GM18951 (cell line): ENCODE measurements around the gene SEPTIN11.

Source experiments
- POLR2A ChIP-seq: IDR thresholded peaks from 4 replicates; pipeline ENCODE4 v1.6.1; 2011; ENCODE audit warnings: mild to moderate bottlenecking; ENCODE audit not compliant: insufficient read length, insufficient read depth; ENCODE audit errors: extremely low read depth
- in situ Hi-C: fragments of 300-500 bp; cut with MboI; formaldehyde crosslinking; loops from one replicate; pipeline ENCODE4 v1.12.0; 2022; ENCODE audit warnings: low sequenced_read_pairs, mixed read lengths, inconsistent platforms; ENCODE audit not compliant: unreplicated experiment

The SEPTIN11 gene

GRCh38 chr4:76949276-76950051, at the start of gene SEPTIN11:
TSS of gene SEPTIN11 (plus strand) at chr4:76949752. CDS start at chr4:76949904, 152 bp downstream.
- in situ Hi-C loops: no loop called here
- peak; percentile 99 for TF ChIP-seq POLR2A

GRCh38 chr4:76902233-76902890, 47.2 kb upstream of the SEPTIN11 start:
- TF ChIP-seq POLR2A: no peak
- in situ Hi-C loops: no loop called here

GRCh38 chr4:76904646-76905190, 44.8 kb upstream of the SEPTIN11 start:
- no peak for TF ChIP-seq POLR2A
- in situ Hi-C loops: no loop called here

GRCh38 chr4:76905521-76905920, 44.0 kb upstream of the SEPTIN11 start:
- no peak for TF ChIP-seq POLR2A
- in situ Hi-C loops: no loop called here

GRCh38 chr4:76909711-76910110, 39.8 kb upstream of the SEPTIN11 start:
- in situ Hi-C loops: no loop called here
- no peak for TF ChIP-seq POLR2A

GRCh38 chr4:76920715-76921114, 28.8 kb upstream of the SEPTIN11 start:
- in situ Hi-C loops: no loop called here
- no peak for TF ChIP-seq POLR2A

- no peak for TF ChIP-seq POLR2A
- in situ Hi-C loops: no loop called here
Measured at GRCh38 chr4:76923619-76924357, 25.8 kb upstream of the SEPTIN11 start.

- in situ Hi-C loops: no loop called here
Measured at GRCh38 chr4:76926841-76927240, 22.7 kb upstream of the SEPTIN11 start.

GRCh38 chr4:76930685-76931084, 18.9 kb upstream of the SEPTIN11 start:
- TF ChIP-seq POLR2A: no peak
- in situ Hi-C loops: no loop called here

More at GRCh38 chr4:76926841-76927240, 22.7 kb upstream of the SEPTIN11 start:
- no peak for TF ChIP-seq POLR2A

GRCh38 chr4:76931087-76931486, 18.5 kb upstream of the SEPTIN11 start:
- no peak for TF ChIP-seq POLR2A
- in situ Hi-C loops: no loop called here

GRCh38 chr4:76931576-76932276, 17.8 kb upstream of the SEPTIN11 start:
- TF ChIP-seq POLR2A: no peak
- in situ Hi-C loops: no loop called here

- no peak for TF ChIP-seq POLR2A
Measured at GRCh38 chr4:76939184-76939583, 10.4 kb upstream of the SEPTIN11 start.

More at GRCh38 chr4:76939184-76939583, 10.4 kb upstream of the SEPTIN11 start:
- in situ Hi-C loops: no loop called here
